ENCODE results near the gene IRF3. TPM values are rescaled to one million over a fixed set of nuclear protein-coding genes. Genes with fewer than 3 reads are reported as not detected.
A peak's percentile ranks its signal among the peaks of the same experiment; 100 is the strongest.

The IRF3 gene
- polyA plus RNA-seq, 4 donors = 34.9 to 76.8 (median 65.1) TPM

GRCh38 chr19:49688531-49689132 lies 23.0 kb upstream of the IRF3 start:
- DNase-seq (ENCODE audit: low read depth in 4 of 4, low spot score in 2 of 4) = no peak

- DNase-seq (ENCODE audit: low read depth in 4 of 4, low spot score in 2 of 4) = no peak
Measured at GRCh38 chr19:49687566-49688316, 22.1 kb upstream of the IRF3 start.

- DNase-seq (ENCODE audit: low read depth in 4 of 4, low spot score in 2 of 4) = no peak
Measured at GRCh38 chr19:49687150-49687549, 21.5 kb upstream of the IRF3 start.

- no peak for DNase-seq (ENCODE audit: low read depth in 4 of 4, low spot score in 2 of 4)
Measured at GRCh38 chr19:49686503-49687088, 20.9 kb upstream of the IRF3 start.

GRCh38 chr19:49685845-49686332 lies 20.2 kb upstream of the IRF3 start:
- no peak for DNase-seq (ENCODE audit: low read depth in 4 of 4, low spot score in 2 of 4)

- no peak for DNase-seq (ENCODE audit: low read depth in 4 of 4, low spot score in 2 of 4)
Measured at GRCh38 chr19:49684983-49685553, 19.4 kb upstream of the IRF3 start.

GRCh38 chr19:49684251-49684982 lies 18.8 kb upstream of the IRF3 start:
- DNase-seq (ENCODE audit: low read depth in 4 of 4, low spot score in 2 of 4) = no peak

- no peak for DNase-seq (ENCODE audit: low read depth in 4 of 4, low spot score in 2 of 4)
Measured at GRCh38 chr19:49683814-49684250, 18.2 kb upstream of the IRF3 start.

GRCh38 chr19:49682274-49682673 lies 16.6 kb upstream of the IRF3 start:
- no peak for DNase-seq (ENCODE audit: low read depth in 4 of 4, low spot score in 2 of 4)

- DNase-seq (ENCODE audit: low read depth in 4 of 4, low spot score in 2 of 4) = no peak
Measured at GRCh38 chr19:49681830-49682229, 16.2 kb upstream of the IRF3 start.

GRCh38 chr19:49680421-49681351 lies 15.0 kb upstream of the IRF3 start:
- DNase-seq (ENCODE audit: low read depth in 4 of 4, low spot score in 2 of 4) = peak in 2 of 4 donors; percentile 83 to 87

GRCh38 chr19:49679771-49680413 lies 14.2 kb upstream of the IRF3 start:
- DNase-seq (ENCODE audit: low read depth in 4 of 4, low spot score in 2 of 4) = no peak

- no peak for DNase-seq (ENCODE audit: low read depth in 4 of 4, low spot score in 2 of 4)
Measured at GRCh38 chr19:49678985-49679770, 13.5 kb upstream of the IRF3 start.

GRCh38 chr19:49677901-49678674 lies 12.4 kb upstream of the IRF3 start:
- DNase-seq (ENCODE audit: low read depth in 4 of 4, low spot score in 2 of 4) = peak; percentile 66 to 88 (median 78)

GRCh38 chr19:49677231-49677900 lies 11.7 kb upstream of the IRF3 start, which contains the start of gene PRMT1:
TSS of gene PRMT1 (plus strand) at chr19:49677271. CDS start at chr19:49677281, 10 bp downstream.
- DNase-seq (ENCODE audit: low read depth in 4 of 4, low spot score in 2 of 4) = no peak

- DNase-seq (ENCODE audit: low read depth in 4 of 4, low spot score in 2 of 4) = peak; percentile 100
Measured at GRCh38 chr19:49676784-49677230, 11.2 kb upstream of the IRF3 start.

Measured in left renal cortex interstitium (tissue), 4 donors.